Measurements from ENCODE around the gene HNF1B. TPM values are rescaled to one million over a fixed set of nuclear protein-coding genes. Genes with fewer than 3 reads are reported as not detected.

The HNF1B gene
- total RNA-seq, 4 donors from 2014 or later = not detected

GRCh38 chr17:37718324-37719048 is 26.4 kb downstream of the HNF1B start:
- Histone ChIP-seq H3K9me3 (no peaks in the 10 kb centered on the region), H3K27ac (no peak overlapping the region), H3K4me3 (no peak overlapping the region), H3K27me3 (peaks cover 0 to 28% (median 2%) of the 10 kb centered on the region in 3 donors), H3K4me1 (no peaks in the 10 kb centered on the region), H3K36me3 (no peaks in the 10 kb centered on the region)
- ATAC-seq (no peak), DNase-seq (no peak)
- in situ Hi-C loops (cut with MboI; ENCODE audit: low sequenced_read_pairs in 4 of 4) (no loop called here), intact Hi-C loops (cut with DNase I; ENCODE audit: low total_unique reads) (no loop called here)
- TF ChIP-seq POLR2A (IDR thresholded peaks at IDR 0.05) (no peak), CTCF (IDR thresholded peaks at IDR 0.05 in 4 of 5, conservative IDR thresholded peaks at IDR 0.05 in 1 of 5) (no peak)

- no peak for TF ChIP-seq CTCF (IDR thresholded peaks at IDR 0.05 in 4 of 5, conservative IDR thresholded peaks at IDR 0.05 in 1 of 5)
- no peak for TF ChIP-seq POLR2A (IDR thresholded peaks at IDR 0.05)
- no peaks in the 10 kb centered on the region for H3K4me1 ChIP-seq
- H3K9me3 ChIP-seq = no peaks in the 10 kb centered on the region
- H3K27ac ChIP-seq = no peak overlapping the region
- in situ Hi-C loops (cut with MboI; ENCODE audit: low sequenced_read_pairs in 4 of 4) = no loop called here
- H3K4me3 ChIP-seq = no peak overlapping the region
- ATAC-seq = no peak
- no peaks in the 10 kb centered on the region for H3K36me3 ChIP-seq
- no peak for DNase-seq
- intact Hi-C loops (cut with DNase I; ENCODE audit: low total_unique reads) = no loop called here
- H3K27me3 ChIP-seq = peaks cover 0 to 31% (median 2%) of the 10 kb centered on the region in 3 donors
These were observed 27.1 kb downstream of the HNF1B start for GRCh38 chr17:37717627-37718323.

GRCh38 chr17:37714897-37715296 is 30.0 kb downstream of the HNF1B start:
- H3K4me3 ChIP-seq = no peak overlapping the region
- H3K9me3 ChIP-seq = no peaks in the 10 kb centered on the region
- H3K27ac ChIP-seq = no peak overlapping the region
- TF ChIP-seq POLR2A (IDR thresholded peaks at IDR 0.05) (no peak), CTCF (IDR thresholded peaks at IDR 0.05 in 4 of 5, conservative IDR thresholded peaks at IDR 0.05 in 1 of 5) (no peak)
- H3K4me1 ChIP-seq = no peaks in the 10 kb centered on the region
- peaks cover 0 to 34% (median 2%) of the 10 kb centered on the region in 3 donors for H3K27me3 ChIP-seq
- no peak for ATAC-seq
- intact Hi-C loops (cut with DNase I; ENCODE audit: low total_unique reads) (no loop called here), in situ Hi-C loops (cut with MboI; ENCODE audit: low sequenced_read_pairs in 4 of 4) (no loop called here)
- no peaks in the 10 kb centered on the region for H3K36me3 ChIP-seq
- no peak for DNase-seq

DNA sequence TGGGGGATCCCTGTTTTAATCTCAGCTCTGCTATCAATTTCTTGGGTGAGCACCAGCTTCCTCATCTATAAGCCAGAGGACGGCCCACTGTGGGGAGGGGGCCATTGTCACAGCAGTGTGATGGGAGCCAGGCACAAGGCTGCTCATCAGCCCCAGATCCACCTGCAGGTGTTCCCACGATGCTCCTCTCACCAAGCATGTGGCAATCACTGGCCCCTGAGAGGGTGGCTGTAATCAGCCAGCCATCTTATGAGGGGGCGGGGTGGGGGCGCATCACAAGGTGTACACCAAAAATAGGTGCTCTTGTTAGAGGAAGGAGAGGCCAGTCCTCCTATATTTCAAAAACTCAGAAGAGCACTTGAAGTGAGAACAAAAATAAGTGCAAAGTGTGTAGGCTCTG is 31.2 kb downstream of the HNF1B start:
- intact Hi-C loops (cut with DNase I; ENCODE audit: low total_unique reads) (no loop called here), in situ Hi-C loops (cut with MboI; ENCODE audit: low sequenced_read_pairs in 4 of 4) (no loop called here)
- peaks cover 0 to 36% (median 6%) of the 10 kb centered on the region in 3 donors for H3K27me3 ChIP-seq
- DNase-seq (no peak), ATAC-seq (no peak)
- no peaks in the 10 kb centered on the region for H3K4me1 ChIP-seq
- H3K36me3 ChIP-seq = no peaks in the 10 kb centered on the region
- no peak overlapping the region for H3K27ac ChIP-seq
- no peak overlapping the region for H3K4me3 ChIP-seq
- H3K9me3 ChIP-seq = no peaks in the 10 kb centered on the region
- TF ChIP-seq CTCF (IDR thresholded peaks at IDR 0.05 in 4 of 5, conservative IDR thresholded peaks at IDR 0.05 in 1 of 5) (no peak), POLR2A (IDR thresholded peaks at IDR 0.05) (no peak)

All from gastrocnemius medialis (tissue), 4 donors.